Measurements from ENCODE around the gene SYT13. TPM values are rescaled to one million over a fixed set of nuclear protein-coding genes. Genes with fewer than 3 reads are reported as not detected.

The SYT13 gene
- total and polyA plus RNA-seq, 8 donors: 0.21 to 5.5 (median 4.4) TPM

DNA sequence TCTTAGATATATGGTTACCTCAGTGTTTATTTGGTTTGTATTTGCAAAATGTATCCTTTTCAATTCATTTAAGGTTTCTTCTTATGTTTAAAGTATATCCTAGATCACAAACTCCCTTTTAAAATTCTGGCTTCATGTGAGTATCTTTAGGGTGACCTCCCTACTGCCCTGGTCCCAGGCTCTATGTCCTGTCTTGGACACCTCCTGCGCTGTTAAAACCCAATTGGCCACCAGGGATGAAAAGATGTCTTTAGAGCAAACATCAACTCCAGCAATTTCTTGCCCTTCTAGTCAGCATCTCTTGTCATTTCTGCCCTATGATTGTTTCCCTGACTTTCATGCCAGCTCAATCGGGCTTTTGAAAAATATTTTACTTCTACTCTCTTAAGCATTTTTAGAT is 28.8 kb upstream of the SYT13 start:
- intact Hi-C loops (cut with DNase I): no loop called here
- Histone ChIP-seq H3K4me3 (no peak overlapping the region), H3K27me3 (peaks cover 8 to 9% of the 10 kb centered on the region in 2 donors), H3K9me3 (no peaks in the 10 kb centered on the region), H3K4me1 (no peaks in the 10 kb centered on the region), H3K36me3 (no peaks in the 10 kb centered on the region), H3K27ac (no peak overlapping the region)
- DNase-seq: no peak
- TF ChIP-seq, protein P1, sequence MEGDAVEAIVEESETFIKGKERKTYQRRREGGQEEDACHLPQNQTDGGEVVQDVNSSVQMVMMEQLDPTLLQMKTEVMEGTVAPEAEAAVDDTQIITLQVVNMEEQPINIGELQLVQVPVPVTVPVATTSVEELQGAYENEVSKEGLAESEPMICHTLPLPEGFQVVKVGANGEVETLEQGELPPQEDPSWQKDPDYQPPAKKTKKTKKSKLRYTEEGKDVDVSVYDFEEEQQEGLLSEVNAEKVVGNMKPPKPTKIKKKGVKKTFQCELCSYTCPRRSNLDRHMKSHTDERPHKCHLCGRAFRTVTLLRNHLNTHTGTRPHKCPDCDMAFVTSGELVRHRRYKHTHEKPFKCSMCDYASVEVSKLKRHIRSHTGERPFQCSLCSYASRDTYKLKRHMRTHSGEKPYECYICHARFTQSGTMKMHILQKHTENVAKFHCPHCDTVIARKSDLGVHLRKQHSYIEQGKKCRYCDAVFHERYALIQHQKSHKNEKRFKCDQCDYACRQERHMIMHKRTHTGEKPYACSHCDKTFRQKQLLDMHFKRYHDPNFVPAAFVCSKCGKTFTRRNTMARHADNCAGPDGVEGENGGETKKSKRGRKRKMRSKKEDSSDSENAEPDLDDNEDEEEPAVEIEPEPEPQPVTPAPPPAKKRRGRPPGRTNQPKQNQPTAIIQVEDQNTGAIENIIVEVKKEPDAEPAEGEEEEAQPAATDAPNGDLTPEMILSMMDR (IDR thresholded peaks at IDR 0.05): no peak
- ATAC-seq: no peak

DNA sequence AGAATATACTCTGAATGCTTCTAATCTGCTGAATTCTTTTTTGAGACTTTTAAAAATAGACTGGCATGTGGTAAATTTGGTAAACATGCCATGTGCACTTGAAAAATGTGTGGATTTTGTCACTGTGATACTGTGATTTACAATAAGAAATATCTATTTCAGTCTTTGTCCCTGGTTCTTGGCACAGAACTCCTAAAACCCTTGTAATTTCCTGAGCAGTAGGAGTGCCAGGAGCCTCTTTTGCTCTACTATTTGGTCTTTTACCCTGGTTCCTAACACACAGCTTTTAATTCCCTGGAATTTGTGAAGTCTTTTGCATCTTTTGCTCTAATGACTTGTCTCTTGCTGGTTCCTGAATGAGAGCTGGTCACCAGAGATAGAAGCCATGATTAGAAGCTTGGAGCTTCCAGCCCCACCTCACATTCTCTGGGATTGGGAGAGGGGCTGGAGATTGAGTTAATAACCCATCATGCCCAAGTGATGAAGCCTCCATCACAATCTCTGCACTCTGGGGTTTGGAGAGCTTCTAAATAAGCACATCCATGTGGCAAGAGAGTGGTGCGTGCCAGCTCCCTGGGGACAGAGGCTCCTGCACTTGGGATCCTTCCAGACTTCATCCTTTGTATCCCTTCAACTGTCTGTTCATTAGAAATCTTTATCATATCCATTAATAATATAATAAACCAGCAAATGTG is 27.2 kb upstream of the SYT13 start:
- intact Hi-C loops (cut with DNase I): no loop called here

DNA sequence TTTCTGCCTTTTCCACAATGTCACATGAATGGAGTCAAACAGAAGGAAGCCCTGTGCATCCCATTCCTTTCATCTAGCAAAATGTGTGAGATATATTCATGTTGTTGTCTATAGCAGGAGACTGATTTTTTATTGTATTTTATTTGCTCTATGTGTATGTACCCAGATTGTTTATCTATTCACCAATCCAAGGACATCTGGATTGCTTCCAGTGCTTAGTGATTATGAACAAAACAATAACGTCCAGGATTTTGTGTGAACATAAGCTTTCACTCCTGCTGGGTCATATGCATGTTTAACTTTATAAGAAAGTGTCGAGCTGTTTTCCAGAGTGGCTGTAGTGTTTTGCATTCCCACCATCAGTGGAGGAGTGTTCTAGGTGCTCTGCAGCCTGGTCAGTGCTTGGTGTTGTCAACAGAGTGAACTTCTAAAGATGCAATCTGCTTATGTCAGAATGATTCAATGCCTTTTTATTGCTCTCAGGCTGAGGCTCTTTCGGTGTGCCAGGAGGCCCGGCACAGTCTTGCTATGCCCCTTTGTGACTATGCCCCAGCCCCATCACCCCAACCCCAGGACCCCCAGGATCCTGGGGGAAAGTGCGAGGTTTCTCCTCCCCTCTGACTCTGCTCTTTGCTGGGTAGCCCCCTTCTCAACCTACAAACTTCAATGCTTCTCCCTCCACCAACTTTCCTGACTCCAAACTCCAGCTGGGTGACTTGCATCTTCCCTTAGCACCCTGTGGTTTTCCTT is 19.9 kb upstream of the SYT13 start:
- intact Hi-C loops (cut with DNase I): no loop called here
- TF ChIP-seq, protein P1 (IDR thresholded peaks at IDR 0.05): no peak
- H3K4me3 ChIP-seq: no peak overlapping the region
- H3K27me3 ChIP-seq: no peaks in the 10 kb centered on the region
- no peak for ATAC-seq
- H3K9me3 ChIP-seq: no peaks in the 10 kb centered on the region
- no peak for DNase-seq
- H3K4me1 ChIP-seq: no peaks in the 10 kb centered on the region
- no peaks in the 10 kb centered on the region for H3K36me3 ChIP-seq
- H3K27ac ChIP-seq: no peak overlapping the region

More for the DNA sequence above, 27.2 kb upstream of the SYT13 start:
- no peak overlapping the region for H3K4me3 ChIP-seq
- peaks cover 8 to 9% of the 10 kb centered on the region in 2 donors for H3K27me3 ChIP-seq
- no peaks in the 10 kb centered on the region for H3K36me3 ChIP-seq
- no peaks in the 10 kb centered on the region for H3K4me1 ChIP-seq
- H3K27ac ChIP-seq: no peak overlapping the region
- TF ChIP-seq, protein P1 (IDR thresholded peaks at IDR 0.05): no peak
- DNase-seq: no peak
- H3K9me3 ChIP-seq: no peaks in the 10 kb centered on the region
- no peak for ATAC-seq

DNA sequence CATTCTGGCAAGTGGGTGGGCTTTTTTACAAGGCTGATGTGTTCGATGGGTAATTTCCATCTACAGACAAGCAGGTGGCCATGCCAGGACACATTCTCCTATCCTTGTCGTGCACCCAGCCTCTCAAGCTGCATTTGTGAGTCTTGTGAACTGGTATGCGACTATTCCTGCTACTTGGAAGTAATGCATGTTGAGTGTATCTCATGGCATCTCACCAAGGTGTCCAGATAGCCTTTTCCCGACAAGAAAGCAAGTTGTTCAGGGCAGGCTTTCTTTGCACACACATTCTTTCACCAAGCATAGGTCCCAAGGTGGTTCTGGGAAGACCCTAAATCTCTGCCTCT is 18.8 kb upstream of the SYT13 start:
- H3K4me3 ChIP-seq: no peak overlapping the region
- TF ChIP-seq, protein P1 (IDR thresholded peaks at IDR 0.05): no peak
- H3K27me3 ChIP-seq: no peaks in the 10 kb centered on the region
- ATAC-seq: no peak
- intact Hi-C loops (cut with DNase I): no loop called here
- H3K27ac ChIP-seq: no peak overlapping the region
- DNase-seq: no peak
- no peaks in the 10 kb centered on the region for H3K36me3 ChIP-seq
- no peaks in the 10 kb centered on the region for H3K9me3 ChIP-seq
- H3K4me1 ChIP-seq: no peaks in the 10 kb centered on the region

DNA sequence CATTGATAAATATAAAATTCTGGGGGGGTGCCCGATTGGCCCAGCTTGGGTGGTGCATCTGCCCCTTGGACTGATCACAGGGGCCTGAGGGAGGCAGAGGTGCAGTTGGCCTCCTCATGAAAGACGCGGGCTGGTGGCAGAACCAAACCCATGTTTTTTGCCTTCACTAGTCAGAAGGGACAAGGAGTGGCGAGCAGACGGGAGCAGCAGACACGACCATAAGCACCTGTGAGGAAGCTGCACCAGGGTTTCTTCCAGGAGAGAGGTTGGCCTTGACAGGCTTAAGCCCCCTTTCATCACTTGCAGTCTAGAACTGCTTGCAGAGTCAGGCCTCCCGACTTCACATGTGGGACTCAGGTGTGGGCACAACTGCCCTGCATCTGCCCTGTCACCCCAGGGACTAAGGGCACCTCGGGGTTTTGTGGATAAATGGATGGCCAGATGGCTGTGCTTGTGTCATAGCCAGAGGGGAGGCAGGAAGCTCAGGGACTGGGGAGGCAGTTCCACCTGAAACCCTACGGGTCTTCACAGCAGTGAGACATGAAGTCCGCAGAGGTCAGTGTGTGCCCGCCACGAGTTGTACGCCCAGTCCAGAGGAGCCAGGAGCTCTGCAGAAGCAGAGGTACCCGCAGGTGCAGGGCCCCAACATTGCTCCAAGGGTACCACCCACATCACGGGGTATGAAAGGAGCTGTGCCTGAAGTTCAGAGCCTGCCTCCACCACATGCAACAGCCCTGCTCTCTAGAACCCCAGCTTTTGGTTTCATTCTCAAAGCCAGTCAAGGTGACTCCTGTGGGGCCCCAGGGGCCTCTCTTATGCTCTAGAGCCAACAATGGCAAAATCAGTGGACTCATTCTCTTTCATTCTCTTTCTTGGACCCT is 18.2 kb upstream of the SYT13 start:
- no peaks in the 10 kb centered on the region for H3K36me3 ChIP-seq
- no peak overlapping the region for H3K4me3 ChIP-seq
- no peaks in the 10 kb centered on the region for H3K4me1 ChIP-seq
- intact Hi-C loops (cut with DNase I): no loop called here
- H3K27ac ChIP-seq: no peak overlapping the region
- TF ChIP-seq, protein P1 (IDR thresholded peaks at IDR 0.05): no peak
- H3K9me3 ChIP-seq: no peaks in the 10 kb centered on the region
- ATAC-seq (no peak), DNase-seq (no peak)
- no peaks in the 10 kb centered on the region for H3K27me3 ChIP-seq

Measured in left lung (tissue), 10 donors.